Activated CD8-positive, alpha-beta memory T cell treated with anti-CD3 and anti-CD28 coated beads, Interleukin-2, amount 50 U/mL, for 1 hour (primary cell): ENCODE results near the gene POLR1B.
"Not testable (repeated sequence)": the region's sequence is repeated elsewhere in the genome, so short reads cannot be mapped to it uniquely, and the experiment has no call there.

Source experiments
- DNase-seq: peaks from one replicate; pipeline ENCODE4 v3.0.0-alpha.2; 2020; ENCODE audit errors: extremely low read depth

POLR1B gene, protein sequence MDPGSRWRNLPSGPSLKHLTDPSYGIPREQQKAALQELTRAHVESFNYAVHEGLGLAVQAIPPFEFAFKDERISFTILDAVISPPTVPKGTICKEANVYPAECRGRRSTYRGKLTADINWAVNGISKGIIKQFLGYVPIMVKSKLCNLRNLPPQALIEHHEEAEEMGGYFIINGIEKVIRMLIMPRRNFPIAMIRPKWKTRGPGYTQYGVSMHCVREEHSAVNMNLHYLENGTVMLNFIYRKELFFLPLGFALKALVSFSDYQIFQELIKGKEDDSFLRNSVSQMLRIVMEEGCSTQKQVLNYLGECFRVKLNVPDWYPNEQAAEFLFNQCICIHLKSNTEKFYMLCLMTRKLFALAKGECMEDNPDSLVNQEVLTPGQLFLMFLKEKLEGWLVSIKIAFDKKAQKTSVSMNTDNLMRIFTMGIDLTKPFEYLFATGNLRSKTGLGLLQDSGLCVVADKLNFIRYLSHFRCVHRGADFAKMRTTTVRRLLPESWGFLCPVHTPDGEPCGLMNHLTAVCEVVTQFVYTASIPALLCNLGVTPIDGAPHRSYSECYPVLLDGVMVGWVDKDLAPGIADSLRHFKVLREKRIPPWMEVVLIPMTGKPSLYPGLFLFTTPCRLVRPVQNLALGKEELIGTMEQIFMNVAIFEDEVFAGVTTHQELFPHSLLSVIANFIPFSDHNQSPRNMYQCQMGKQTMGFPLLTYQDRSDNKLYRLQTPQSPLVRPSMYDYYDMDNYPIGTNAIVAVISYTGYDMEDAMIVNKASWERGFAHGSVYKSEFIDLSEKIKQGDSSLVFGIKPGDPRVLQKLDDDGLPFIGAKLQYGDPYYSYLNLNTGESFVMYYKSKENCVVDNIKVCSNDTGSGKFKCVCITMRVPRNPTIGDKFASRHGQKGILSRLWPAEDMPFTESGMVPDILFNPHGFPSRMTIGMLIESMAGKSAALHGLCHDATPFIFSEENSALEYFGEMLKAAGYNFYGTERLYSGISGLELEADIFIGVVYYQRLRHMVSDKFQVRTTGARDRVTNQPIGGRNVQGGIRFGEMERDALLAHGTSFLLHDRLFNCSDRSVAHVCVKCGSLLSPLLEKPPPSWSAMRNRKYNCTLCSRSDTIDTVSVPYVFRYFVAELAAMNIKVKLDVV

GRCh38 chr2:112542123-112542983, at the start of gene POLR1B:
Gene POLR1B (plus strand): TSS chr2:112542465. CDS start chr2:112542495, 30 bp downstream.
- peak; percentile 36 for DNase-seq

- no peak for DNase-seq
Measured at GRCh38 chr2:112493048-112493447, 49.2 kb upstream of the POLR1B start.

GRCh38 chr2:112493858-112494648, 48.2 kb upstream of the POLR1B start:
- DNase-seq: no peak

GRCh38 chr2:112494828-112495227, 47.4 kb upstream of the POLR1B start:
- DNase-seq: no peak

- DNase-seq: not testable (repeated sequence)
Measured at GRCh38 chr2:112495878-112496277, 46.4 kb upstream of the POLR1B start.

DNA sequence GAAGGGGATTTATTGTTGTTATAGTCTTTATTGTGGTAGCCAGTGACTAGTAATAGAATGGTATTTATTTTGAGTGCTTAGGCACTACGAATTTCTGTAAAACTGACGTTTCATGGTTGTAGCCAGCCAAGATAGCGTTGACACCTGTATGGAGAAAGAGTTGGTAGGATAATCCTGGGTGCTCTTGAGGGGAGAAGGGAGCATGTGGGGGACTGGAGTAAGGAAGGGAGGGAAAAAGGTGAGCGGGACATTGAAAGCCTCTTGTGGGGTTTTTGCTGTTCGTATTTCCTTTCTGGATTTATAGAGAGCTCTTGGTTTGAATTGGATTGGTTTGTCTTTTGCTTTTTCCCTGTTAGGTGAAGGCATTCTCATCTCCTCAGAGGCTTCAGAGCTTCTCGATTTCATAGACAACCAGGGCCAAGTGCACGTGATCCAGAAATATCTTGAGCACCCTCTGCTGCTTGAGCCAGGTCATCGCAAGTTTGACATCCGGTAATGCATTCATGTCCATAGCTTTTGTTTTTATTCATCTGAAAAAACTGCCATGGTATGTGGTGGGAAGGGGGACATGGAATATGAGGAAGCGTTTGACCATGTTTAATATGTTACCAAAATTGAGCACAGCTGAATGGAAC, 41.3 kb upstream of the POLR1B start:
- DNase-seq: not testable (repeated sequence)

DNA sequence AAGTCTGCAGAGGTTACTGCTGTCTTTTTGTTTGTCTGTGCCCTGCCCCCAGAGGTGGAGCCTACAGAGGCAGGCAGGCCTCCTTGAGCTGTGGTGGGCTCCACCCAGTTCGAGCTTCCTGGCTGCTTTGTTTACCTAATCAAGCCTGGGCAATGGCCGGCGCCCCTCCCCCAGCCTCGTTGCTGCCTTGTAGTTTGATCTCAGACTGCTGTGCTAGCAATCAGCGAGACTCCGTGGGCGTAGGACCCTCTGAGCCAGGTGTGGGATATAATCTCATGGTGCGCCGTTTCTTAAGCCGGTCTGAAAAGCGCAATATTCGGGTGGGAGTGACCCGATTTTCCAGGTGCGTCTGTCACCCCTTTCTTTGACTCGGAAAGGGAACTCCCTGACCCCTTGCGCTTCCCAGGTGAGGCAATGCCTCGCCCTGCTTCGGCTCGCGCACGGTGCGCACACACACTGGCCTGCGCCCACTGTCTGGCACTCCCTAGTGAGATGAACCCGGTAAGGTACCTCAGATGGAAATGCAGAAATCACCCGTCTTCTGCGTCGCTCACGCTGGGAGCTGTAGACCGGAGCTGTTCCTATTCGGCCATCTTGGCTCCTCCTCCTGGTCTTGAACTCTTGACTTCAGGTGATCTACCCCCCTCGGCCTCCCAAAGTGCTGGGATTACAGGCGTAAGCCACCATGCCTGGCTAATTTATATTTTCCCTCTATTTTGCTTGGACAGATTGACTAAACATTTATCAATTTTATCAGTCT, 32.8 kb upstream of the POLR1B start:
- not testable (repeated sequence) for DNase-seq

DNA sequence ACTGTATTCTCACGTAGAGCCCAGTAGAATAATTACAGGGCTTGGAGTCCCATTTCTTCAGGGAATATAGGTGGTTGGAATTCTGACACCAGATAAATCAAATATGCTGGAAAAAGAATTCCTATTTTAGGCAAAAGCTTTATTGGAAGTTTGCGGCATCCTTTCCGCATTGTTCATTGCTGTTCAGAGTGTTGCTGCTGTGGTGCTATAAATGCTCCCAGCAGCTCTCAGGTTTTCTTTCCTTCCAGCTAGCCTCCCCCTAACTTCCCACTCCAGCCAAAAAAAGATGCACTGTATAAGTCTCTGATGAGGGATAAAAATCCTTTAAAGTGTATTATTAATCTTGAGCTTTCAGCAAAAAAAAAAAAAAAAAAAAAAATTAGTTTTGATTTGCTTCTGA, 25.5 kb upstream of the POLR1B start:
- no peak for DNase-seq

GRCh38 chr2:112518807-112519206, 23.5 kb upstream of the POLR1B start:
- no peak for DNase-seq

GRCh38 chr2:112519506-112519905, 22.8 kb upstream of the POLR1B start:
- no peak for DNase-seq

DNA sequence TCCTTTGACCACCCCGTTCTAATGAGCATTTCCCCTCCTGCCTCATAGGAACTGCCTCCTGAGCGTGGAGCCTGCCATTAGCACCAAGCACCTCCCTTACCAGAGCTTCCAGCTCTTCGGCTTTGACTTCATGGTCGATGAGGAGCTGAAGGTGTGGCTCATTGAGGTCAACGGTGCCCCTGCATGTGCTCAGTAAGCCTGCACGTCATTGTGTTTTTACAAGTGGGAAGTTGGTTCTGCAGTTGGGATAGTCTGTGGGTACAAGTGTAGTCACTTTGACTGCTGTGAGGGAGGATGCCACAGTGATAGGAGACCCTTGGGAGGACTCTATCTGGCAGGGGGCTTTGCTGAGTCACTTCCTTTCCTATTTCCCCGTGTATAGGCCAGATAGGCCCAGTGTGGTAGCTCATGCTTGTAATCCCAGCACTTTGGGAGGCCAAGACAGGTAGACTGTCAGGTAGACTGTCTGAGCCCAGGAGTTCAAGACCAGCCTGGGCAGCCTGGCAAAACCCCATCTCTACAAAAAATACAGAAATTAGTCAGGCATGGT, 22.0 kb upstream of the POLR1B start:
- no peak for DNase-seq

GRCh38 chr2:112523291-112523777, 18.9 kb upstream of the POLR1B start:
- no peak for DNase-seq

- DNase-seq: not testable (repeated sequence)
Measured at GRCh38 chr2:112524276-112524675, 18.0 kb upstream of the POLR1B start.

- DNase-seq: no peak
Measured at GRCh38 chr2:112528541-112528940, 13.7 kb upstream of the POLR1B start.

GRCh38 chr2:112529757-112530156, 12.5 kb upstream of the POLR1B start:
- no peak for DNase-seq

GRCh38 chr2:112530728-112531127, 11.5 kb upstream of the POLR1B start:
- DNase-seq: no peak

DNA sequence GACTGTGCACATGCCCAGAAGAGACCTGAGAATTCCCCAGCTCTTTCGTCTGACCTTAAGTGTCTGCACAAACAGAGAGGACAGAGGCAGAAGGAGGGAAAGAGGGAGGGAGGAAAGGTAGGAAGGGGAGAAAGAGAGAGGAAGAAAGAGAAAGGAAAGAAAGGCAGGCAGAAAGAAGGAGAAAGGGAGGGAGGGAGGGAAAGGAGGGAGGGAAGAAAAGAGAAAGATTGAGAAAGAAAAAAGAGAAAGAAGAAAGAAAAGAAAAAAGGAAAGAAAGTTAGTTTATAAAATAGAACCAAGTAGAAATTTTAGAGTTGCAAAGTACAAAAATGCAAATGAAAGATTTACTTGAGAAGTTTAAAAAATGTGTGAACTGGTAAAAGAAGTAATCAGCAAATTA, 7.4 kb upstream of the POLR1B start:
- no peak for DNase-seq

DNA sequence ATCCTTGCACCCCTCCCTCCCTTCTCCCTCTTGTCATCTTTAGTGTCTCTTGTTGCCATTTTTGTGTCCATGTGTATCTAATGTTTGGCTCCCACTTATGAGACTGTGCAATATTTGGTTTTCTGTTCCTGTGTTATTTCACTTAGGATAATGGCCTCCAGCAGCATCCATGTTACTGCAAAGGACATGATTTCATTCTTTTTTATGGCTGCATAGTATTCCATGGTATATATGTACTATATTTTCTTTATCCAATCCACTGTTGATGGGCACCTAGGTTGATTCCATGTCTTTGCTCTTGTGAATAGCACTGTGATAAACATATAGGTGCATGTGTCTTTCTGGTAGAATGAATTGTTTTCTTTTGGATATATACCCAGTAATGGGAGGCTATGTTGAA, 5.6 kb upstream of the POLR1B start:
- DNase-seq: not testable (repeated sequence)

GRCh38 chr2:112539306-112539705, 3.0 kb upstream of the POLR1B start:
- no peak for DNase-seq
